HG02759 (cell line): ENCODE data around the gene EID1.
"Not testable (repeated sequence)": the region's sequence is repeated elsewhere in the genome, so short reads cannot be mapped to it uniquely, and the experiment has no call there.

ENCODE experiments used
- ATAC-seq: cut with Tn5 transposase; IDR thresholded peaks from one replicate; pipeline ENCODE4 v1.9.1; 2021; ENCODE audit warnings: mild to moderate bottlenecking, moderate library complexity; ENCODE audit not compliant: unreplicated experiment

Gene EID1

DNA sequence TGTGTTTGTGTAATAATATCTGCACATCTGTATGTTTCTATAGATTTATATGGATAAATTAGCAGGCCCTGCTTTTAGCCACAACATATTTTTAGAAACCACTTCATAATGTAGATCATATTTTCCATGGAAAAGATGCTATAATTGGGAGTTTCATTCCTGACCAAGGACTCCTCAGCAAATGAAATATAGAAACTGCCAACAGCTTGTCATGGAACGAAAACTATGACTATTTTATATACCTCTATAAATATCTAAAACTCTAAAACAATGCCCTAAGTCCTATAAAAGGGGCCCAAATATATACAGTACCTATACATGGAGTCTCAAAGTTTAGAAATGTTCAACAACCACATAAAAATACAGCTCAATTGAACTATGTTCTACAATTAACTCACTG is 27.9 kb downstream of the EID1 start:
- no peak for ATAC-seq

DNA sequence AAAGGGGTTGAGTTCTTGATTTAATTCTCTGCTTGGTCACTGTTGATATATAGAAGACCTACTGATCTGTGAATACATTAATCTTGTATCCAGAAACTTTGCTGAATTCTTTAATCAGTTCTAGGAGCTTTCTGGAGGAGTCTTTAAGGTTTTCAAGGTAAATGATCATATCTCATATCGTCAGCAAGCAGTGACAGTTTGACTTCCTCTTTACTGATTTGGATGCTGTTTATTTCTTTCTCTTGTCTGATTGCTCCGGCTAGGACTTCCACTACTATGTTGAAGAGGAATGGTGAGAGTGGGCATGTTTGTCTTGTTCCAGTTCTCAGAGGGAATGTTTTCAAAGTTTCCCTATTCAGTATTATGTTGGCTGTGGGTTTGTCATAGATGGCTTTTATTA is 31.4 kb downstream of the EID1 start:
- ATAC-seq, result not testable (repeated sequence)

GRCh38 chr15:48910554-48910953 is 32.6 kb downstream of the EID1 start:
- ATAC-seq, result not testable (repeated sequence)

- no peak for ATAC-seq
These were observed 35.2 kb downstream of the EID1 start for GRCh38 chr15:48913141-48913540.

GRCh38 chr15:48914717-48915116 is 36.8 kb downstream of the EID1 start:
- ATAC-seq, result no peak

- no peak for ATAC-seq
These were observed 37.9 kb downstream of the EID1 start for GRCh38 chr15:48915861-48916260.

- ATAC-seq, result no peak
These were observed 38.8 kb downstream of the EID1 start for GRCh38 chr15:48916721-48917120.

DNA sequence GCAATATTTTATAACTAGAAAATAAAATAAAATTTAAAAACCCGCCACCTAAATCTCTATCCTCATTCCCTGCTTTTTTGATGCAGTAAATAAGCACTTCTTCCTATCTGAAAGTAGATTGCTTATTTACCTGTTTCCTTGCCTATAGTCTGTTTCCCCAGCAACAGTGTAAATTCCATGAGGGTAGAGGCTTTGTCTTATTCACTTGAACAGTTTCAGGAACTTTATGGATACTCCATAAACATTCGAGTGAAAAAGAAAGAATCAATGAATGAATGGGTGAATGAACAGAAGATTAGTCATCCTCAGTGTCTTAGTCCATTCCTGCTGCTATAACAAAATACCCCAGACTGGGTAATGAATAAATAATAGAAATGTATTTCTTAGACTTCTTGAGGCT is 44.1 kb downstream of the EID1 start:
- no peak for ATAC-seq

DNA sequence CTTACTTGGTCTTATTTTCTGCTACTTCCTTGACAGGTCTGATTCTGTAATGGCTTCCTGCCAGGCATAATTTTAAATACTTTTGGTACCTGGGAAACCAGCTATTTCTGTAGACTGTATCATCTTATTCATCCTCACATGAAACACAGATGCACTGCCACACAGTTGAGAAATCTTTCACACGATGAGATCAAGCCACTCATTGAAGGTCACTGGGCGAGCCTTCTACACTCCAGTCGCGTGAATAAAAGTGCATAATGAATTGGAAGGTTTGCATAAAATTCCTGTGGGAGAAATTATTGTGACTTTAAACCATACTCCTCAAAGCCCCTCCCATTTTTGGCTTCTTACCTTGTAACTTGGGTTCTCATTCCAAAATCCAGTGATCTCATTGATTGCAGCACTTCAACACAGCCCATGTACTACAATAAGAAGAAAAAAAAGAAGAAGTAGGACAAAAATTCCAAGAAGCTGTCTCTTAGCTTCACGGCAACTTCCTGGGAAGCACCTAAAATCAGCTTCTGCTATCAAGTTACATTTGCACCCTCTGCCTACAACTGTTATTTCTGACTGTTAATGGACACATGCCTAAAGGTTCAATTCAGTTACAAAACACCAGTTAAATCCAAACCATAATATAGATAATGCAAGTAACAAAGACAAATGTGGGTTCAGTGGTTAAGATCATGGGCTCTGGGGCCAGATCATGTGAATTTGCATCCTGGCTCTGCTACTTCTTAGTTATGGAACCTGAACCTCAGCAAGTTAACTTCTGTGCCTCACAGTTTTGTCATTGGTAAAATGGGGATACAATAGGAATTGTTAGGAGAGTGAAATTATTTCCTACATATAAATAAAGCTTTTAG is 46.8 kb downstream of the EID1 start:
- ATAC-seq, result no peak

GRCh38 chr15:48925714-48926223 is 47.8 kb downstream of the EID1 start:
- no peak for ATAC-seq

GRCh38 chr15:48928877-48929538 is 51.1 kb downstream of the EID1 start:
- no peak for ATAC-seq

- ATAC-seq, result no peak
These were observed 51.7 kb downstream of the EID1 start for GRCh38 chr15:48929661-48930060.
